ENCODE measurements around the gene SOCS6. TPM values are rescaled to one million over a fixed set of nuclear protein-coding genes. Genes with fewer than 3 reads are reported as not detected.
"Not testable (repeated sequence)": the region's sequence is repeated elsewhere in the genome, so short reads cannot be mapped to it uniquely, and the experiment has no call there.

Gene SOCS6
- total RNA-seq, 1 donor: 34.5 TPM

DNA sequence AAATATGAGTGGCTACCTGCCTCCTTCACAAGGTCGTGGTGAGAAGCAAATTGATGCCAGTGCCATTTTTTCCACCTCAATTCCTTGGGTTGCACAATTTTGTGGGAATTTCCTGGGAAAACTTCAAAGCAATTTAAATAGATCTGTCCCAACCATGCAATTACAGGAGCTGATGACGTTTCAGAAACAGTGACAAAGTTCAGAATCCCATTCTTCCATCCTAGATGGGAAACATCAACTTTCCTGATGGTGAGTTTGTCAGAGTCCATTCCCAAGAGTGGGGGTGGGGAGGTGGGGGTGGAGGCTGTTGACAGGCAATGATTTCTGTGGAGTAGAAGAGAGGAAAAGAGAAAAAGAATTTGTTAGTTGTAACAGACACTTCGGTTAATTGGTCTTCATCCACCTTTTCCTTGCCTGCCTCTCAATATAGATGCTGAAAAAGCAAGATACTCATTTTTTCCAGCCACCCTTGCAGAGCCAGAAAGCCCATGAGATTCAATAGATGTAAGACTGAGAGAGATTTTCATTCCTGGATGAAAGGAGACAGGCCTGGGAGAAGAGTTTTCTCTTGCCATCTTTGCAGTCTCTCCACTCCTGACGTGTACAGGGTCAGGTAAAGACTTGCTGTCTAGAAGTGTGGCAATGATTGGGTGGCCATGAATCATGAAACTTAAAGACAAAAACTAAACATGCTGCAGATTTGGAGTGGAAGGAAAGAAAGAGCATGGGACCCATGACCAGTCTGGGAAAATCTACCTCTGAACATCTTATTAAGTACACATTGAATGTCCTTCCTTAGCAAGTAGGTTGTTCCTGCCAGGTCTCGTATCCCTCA, 47.3 kb downstream of the SOCS6 start:
- no peak overlapping the region for H3K4me3 ChIP-seq (ENCODE audit: low read depth, low read length)
- DNase-seq (ENCODE audit: low read depth): no peak
- TF ChIP-seq, protein P1, sequence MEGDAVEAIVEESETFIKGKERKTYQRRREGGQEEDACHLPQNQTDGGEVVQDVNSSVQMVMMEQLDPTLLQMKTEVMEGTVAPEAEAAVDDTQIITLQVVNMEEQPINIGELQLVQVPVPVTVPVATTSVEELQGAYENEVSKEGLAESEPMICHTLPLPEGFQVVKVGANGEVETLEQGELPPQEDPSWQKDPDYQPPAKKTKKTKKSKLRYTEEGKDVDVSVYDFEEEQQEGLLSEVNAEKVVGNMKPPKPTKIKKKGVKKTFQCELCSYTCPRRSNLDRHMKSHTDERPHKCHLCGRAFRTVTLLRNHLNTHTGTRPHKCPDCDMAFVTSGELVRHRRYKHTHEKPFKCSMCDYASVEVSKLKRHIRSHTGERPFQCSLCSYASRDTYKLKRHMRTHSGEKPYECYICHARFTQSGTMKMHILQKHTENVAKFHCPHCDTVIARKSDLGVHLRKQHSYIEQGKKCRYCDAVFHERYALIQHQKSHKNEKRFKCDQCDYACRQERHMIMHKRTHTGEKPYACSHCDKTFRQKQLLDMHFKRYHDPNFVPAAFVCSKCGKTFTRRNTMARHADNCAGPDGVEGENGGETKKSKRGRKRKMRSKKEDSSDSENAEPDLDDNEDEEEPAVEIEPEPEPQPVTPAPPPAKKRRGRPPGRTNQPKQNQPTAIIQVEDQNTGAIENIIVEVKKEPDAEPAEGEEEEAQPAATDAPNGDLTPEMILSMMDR (IDR thresholded peaks at IDR 0.05; ENCODE audit: insufficient read depth, low read depth, low read length): no peak

DNA sequence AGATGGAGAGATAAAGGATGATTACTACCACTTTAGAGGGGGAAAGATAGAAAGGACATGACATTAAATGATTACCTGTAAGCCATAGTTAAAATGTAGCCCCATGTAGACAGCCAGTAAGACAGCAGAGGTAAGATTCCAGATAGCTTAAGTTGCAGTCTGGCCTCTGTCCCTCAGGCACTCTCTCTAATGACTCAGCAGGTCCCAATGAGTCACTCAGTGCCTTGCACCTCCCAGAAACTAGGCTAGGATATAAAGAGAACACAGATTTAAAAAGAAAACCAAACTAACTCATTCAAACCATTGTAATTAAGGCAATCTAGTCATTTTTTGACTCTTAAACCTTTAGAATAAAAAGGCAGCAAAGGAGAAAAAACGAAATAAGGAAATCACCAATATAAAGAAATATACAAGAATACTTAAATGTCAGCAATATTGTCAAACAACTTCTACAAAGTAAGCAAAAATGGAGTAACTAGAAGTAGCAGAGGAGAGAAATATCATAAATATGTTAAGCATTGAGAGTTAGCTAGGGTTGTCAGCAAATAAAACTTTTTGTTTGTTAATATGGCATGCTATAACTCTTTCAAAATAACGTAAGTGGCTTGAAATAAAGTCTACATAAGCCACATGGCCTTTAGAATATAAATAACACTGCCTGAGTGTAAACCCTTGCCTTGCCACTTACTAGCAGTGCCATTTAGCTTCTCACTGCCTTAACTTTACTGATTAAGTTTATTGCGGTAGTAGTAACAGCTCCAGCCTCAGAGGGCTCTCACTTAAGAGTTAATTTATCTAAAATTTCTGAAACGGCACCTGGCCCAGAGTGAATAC, 48.5 kb downstream of the SOCS6 start:
- DNase-seq (ENCODE audit: low read depth): peak; percentile 87
- H3K4me3 ChIP-seq (ENCODE audit: low read depth, low read length): no peak overlapping the region
- TF ChIP-seq, protein P1 (IDR thresholded peaks at IDR 0.05; ENCODE audit: insufficient read depth, low read depth, low read length): no peak

DNA sequence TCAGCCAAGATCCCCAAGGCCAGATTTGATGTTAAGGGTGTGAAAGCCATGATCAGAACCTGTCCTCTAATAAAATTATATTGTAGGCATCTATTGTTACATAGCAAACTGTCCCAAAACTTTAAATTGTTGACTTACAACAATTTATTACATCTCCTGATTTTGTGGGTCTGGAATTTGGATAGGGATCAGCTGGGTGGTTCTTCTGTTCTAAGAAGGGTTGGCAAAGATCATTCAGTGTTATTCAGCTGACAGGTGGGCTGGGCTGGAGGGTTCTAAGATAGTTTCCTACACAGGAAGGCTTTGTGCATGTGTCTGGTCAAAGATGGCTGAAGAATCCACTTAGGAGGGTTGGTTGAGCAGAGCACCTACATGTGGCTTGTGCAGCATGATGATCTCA, 50.0 kb downstream of the SOCS6 start:
- no peak overlapping the region for H3K4me3 ChIP-seq (ENCODE audit: low read depth, low read length)
- TF ChIP-seq, protein P1 (IDR thresholded peaks at IDR 0.05; ENCODE audit: insufficient read depth, low read depth, low read length): no peak
- DNase-seq (ENCODE audit: low read depth): no peak

DNA sequence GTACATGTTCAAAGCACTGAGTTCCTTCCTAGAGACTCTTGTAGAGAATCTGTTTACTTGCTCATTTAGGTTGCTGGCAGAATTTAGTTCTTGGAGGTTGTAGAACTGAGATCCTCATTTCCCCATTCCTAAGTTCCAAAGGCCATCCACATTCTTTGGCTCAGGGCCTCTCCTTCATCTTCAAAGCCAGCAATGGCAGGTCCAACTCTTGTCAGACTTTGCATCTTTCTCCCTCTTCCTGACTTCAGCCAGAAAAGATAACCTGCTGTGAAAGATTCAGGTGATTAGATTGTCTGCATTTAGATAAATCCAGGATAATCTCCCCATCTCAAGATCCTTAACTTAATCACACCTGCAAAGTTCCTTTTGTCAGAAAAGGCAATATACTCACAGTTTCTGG, 51.1 kb downstream of the SOCS6 start:
- TF ChIP-seq, protein P1 (IDR thresholded peaks at IDR 0.05; ENCODE audit: insufficient read depth, low read depth, low read length): no peak

DNA sequence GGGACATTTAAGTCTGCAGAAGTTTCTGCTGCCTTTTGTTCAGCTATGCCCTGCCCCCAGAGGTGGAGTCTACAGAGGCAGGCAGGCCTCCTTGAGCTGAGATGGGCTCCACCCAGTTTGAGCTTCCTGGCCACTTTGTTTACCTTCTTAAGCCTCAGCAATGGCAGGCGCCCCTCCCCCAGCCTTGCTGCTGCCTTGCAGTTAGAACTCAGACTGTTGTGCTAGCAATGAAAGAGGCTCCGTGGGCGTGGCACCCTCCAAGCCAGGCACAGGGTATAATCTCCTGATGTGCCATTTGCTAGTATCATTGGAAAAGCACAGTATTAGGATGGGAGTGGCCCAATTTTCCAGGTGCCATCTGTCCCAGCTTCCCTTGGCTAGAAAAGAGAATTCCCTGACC, 59.6 kb downstream of the SOCS6 start:
- DNase-seq (ENCODE audit: low read depth); H3K4me3 ChIP-seq (ENCODE audit: low read depth, low read length): not testable (repeated sequence)

More for the DNA sequence above, 51.1 kb downstream of the SOCS6 start:
- DNase-seq (ENCODE audit: low read depth): no peak
- H3K4me3 ChIP-seq (ENCODE audit: low read depth, low read length): no peak overlapping the region

DNA sequence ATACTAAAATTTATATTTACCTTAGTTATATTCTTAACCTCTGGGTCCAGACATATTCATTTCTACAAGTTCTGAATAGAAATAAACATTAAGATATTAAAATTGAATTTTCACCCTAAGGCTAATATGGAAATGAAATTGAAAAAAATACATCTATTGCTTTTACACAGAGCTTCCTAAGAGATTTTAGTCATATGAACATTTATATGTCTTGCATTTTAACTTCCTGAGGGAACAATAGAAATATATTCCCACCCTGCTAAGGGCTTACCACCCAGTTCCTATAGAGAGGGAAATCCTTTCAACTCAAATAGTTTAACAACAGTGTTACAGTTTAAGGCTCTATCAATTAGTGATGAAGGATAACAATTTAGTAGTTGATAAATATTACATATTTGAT, 60.5 kb downstream of the SOCS6 start:
- no peak overlapping the region for H3K4me3 ChIP-seq (ENCODE audit: low read depth, low read length)
- TF ChIP-seq, protein P1 (IDR thresholded peaks at IDR 0.05; ENCODE audit: insufficient read depth, low read depth, low read length): no peak
- DNase-seq (ENCODE audit: low read depth): no peak

DNA sequence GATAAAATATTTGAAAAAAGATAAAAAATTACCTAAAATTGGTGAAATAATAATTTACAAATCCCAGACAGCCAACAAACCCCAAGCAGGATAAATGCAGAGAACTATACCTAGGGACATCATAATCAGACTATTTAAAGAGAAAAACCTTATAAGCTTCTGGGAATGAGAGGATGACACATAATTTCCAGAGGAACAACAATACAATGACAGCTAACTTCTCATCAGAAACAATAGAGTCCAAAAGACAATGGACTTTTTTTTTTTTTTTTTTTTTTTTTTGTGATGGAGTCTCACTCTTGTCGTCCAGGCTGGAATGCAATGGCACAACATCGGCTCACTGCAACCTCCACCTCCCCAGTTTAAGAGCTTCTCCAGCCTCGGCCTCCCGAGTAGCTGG, 65.2 kb downstream of the SOCS6 start:
- DNase-seq (ENCODE audit: low read depth): no peak
- TF ChIP-seq, protein P1 (IDR thresholded peaks at IDR 0.05; ENCODE audit: insufficient read depth, low read depth, low read length): no peak
- no peak overlapping the region for H3K4me3 ChIP-seq (ENCODE audit: low read depth, low read length)

Data from fibroblast of villous mesenchyme (primary cell).